HL-60 (cell line): ENCODE results near the gene TMEM126B.
A peak's percentile ranks its signal among the peaks of the same experiment; 100 is the strongest.
"Not testable (repeated sequence)": the region's sequence is repeated elsewhere in the genome, so short reads cannot be mapped to it uniquely, and the experiment has no call there.

Experiments
- DNase-seq, 2 experiments: peaks; one replicate each; pipeline ENCODE4 v3.0.0-alpha.2; 2010 to 2020; ENCODE audit warnings: low read depth in 1 of 2, low spot score in 1 of 2
- H3K27ac ChIP-seq: fragments of 250-450 bp; sonication (Bioruptor Pico); replicated peaks from 2 replicates; pipeline ENCODE4 v1.5.1; 2020; ENCODE audit warnings: mild to moderate bottlenecking, moderate library complexity
- H3K27me3 ChIP-seq: fragments of 250-450 bp; sonication (Bioruptor Pico); 2 replicates; pipeline ENCODE4 v1.5.1; 2021; ENCODE audit warnings: mild to moderate bottlenecking, moderate library complexity; ENCODE audit not compliant: insufficient read depth, poor library complexity, severe bottlenecking
- H3K4me3 ChIP-seq: replicated peaks from 2 replicates; pipeline ENCODE4 v1.5.1; 2011; ENCODE audit warnings: mild to moderate bottlenecking, control low read depth, low read length; ENCODE audit not compliant: insufficient read depth
- CTCF ChIP-seq: IDR thresholded peaks from one replicate; pipeline ENCODE4 v1.5.1; 2011; ENCODE audit warnings: low read length, control low read depth, inconsistent platforms; ENCODE audit not compliant: insufficient read depth
- GABPA ChIP-seq: IDR thresholded peaks from 2 replicates; pipeline ENCODE4 v1.6.1; 2012; ENCODE audit warnings: low read depth
- POLR2AphosphoS5 ChIP-seq: IDR thresholded peaks from 2 replicates; pipeline ENCODE4 v1.6.1; 2012; ENCODE audit warnings: low read depth
- REST ChIP-seq: IDR thresholded peaks from 2 replicates; pipeline ENCODE4 v1.6.1; 2012; ENCODE audit warnings: low read depth; ENCODE audit not compliant: insufficient replicate concordance
- SPI1 ChIP-seq: IDR thresholded peaks from 2 replicates; pipeline ENCODE4 v1.6.1; 2012; ENCODE audit warnings: low read depth, mild to moderate bottlenecking, borderline replicate concordance

TMEM126B gene

GRCh38 chr11:85651118-85651517 is 22.7 kb downstream of the TMEM126B start:
- H3K27me3 ChIP-seq: no peaks in the 10 kb centered on the region
- TF ChIP-seq GABPA (no peak), POLR2AphosphoS5 (no peak), REST (no peak), CTCF (no peak)
- no peak overlapping the region for H3K4me3 ChIP-seq
- H3K27ac ChIP-seq: no peak overlapping the region
- DNase-seq: no peak

GRCh38 chr11:85652786-85653447 is 24.5 kb downstream of the TMEM126B start:
- TF ChIP-seq POLR2AphosphoS5 (no peak; the same call in 1 of the 2 replicates), SPI1 (peak; percentile 40), CTCF (no peak)
- no peak overlapping the region for H3K27ac ChIP-seq
- DNase-seq: no peak
- no peaks in the 10 kb centered on the region for H3K27me3 ChIP-seq
- H3K4me3 ChIP-seq: no peak overlapping the region

GRCh38 chr11:85654343-85654742 is 25.9 kb downstream of the TMEM126B start:
- not testable (repeated sequence) for DNase-seq, H3K27me3 ChIP-seq, H3K4me3 ChIP-seq, H3K27ac ChIP-seq

GRCh38 chr11:85656777-85657176 is 28.4 kb downstream of the TMEM126B start:
- TF ChIP-seq CTCF (no peak), GABPA (no peak), SPI1 (no peak), REST (no peak), POLR2AphosphoS5 (no peak; the same call in 1 of the 2 replicates)
- no peak overlapping the region for H3K27ac ChIP-seq
- no peak overlapping the region for H3K4me3 ChIP-seq
- DNase-seq: no peak
- H3K27me3 ChIP-seq: no peaks in the 10 kb centered on the region
